K562 (cell line): ENCODE results near the gene DCLK2. TPM values are rescaled to one million over a fixed set of nuclear protein-coding genes. Genes with fewer than 3 reads are reported as not detected.

ENCODE experiments used
- ATAC-seq: fragments of 200-7000 bp; cut with Tn5 transposase; 3 replicates; pipeline ENCODE4 v1.9.1; 2020; ENCODE audit warnings: moderate library complexity
- BruUV-seq: library from RNA; stranded (reverse); fragments of 400-500 nt; replicated peaks from 2 replicates; lab custom pipeline; 2021; lab: Mats Ljungman, UMichigan
- CTCF ChIA-PET: fragments of 300-600 bp; formaldehyde crosslinking; extraction: SDS; loops from one replicate; lab custom pipeline; 2021; ENCODE audit warnings: low intra/inter-chr PET ratio; lab: Yijun Ruan, JAX
- POLR2A ChIA-PET: fragments of 300-600, 350-650 bp; sonication (Branson Sonifier 250); formaldehyde crosslinking; extraction: SDS; loops from one replicate; lab custom pipeline; 2021; ENCODE audit warnings: antibody characterized with exemption, inconsistent platforms; lab: Yijun Ruan, JAX
- DNase-seq, 4 experiments: peaks; one replicate each; pipeline versions ENCODE4 v3.0.0 to v3.0.0-alpha.2; 2011 to 2018; ENCODE audit warnings: low spot score in 3 of 4, mixed read lengths in 3 of 4; ENCODE audit errors: extremely low read depth in 1 of 4
- FAIRE-seq: peaks from 2 replicates; lab custom pipeline; 2011; peaks lifted over from hg19 to GRCh38; lab: Jason Lieb, UNC
- H2AFZ ChIP-seq: 2 replicates; pipeline ENCODE4 v1.6.0; 2011; ENCODE audit warnings: low read depth, low read length, control low read depth, inconsistent platforms
- H3K27ac ChIP-seq: fragments of 200-600 bp; 3 replicates; pipeline ENCODE4 v1.8.0; 2011; ENCODE audit warnings: low read depth, mild to moderate bottlenecking, control low read depth, inconsistent platforms, low read length, moderate library complexity, mixed read lengths; ENCODE audit errors: extremely low read depth
- H3K27me3 ChIP-seq, 2 experiments: fragments of 300-600 bp in 1 of 2; 2 replicates in 1 of 2; 3 replicates in 1 of 2; pipeline versions ENCODE4 v1.6.0 to v1.8.0; 2011; ENCODE audit warnings: inconsistent platforms in 2 of 2, low read length in 2 of 2, mild to moderate bottlenecking in 1 of 2, mixed read lengths in 1 of 2, moderate library complexity in 1 of 2; ENCODE audit not compliant: control insufficient read depth in 2 of 2, insufficient read depth in 2 of 2
- H3K36me3 ChIP-seq: fragments of 300-600 bp; 3 replicates; pipeline ENCODE4 v1.8.0; 2011; ENCODE audit warnings: mild to moderate bottlenecking, low read length, inconsistent platforms; ENCODE audit not compliant: control insufficient read depth, insufficient read depth
- H3K4me1 ChIP-seq, 2 experiments: fragments of 200-600 bp in 1 of 2; replicated peaks in 1 of 2; 2 replicates in 1 of 2; 3 replicates in 1 of 2; pipeline versions ENCODE4 v1.5.1 to v1.8.0; 2011; ENCODE audit warnings: inconsistent platforms in 2 of 2, low read length in 2 of 2, mild to moderate bottlenecking in 1 of 2, mixed read lengths in 1 of 2, moderate library complexity in 1 of 2; ENCODE audit not compliant: control insufficient read depth in 2 of 2, insufficient read depth in 2 of 2
- H3K4me2 ChIP-seq: 2 replicates; pipeline ENCODE4 v1.6.1; 2011; ENCODE audit warnings: low read length, control low read depth, inconsistent platforms, mixed read lengths; ENCODE audit not compliant: insufficient read depth
- H3K4me3 ChIP-seq: fragments of 200-600 bp; sonication (generic), shearing (Covaris generic); 2 replicates; pipeline ENCODE4 v1.5.1; 2016; ENCODE audit warnings: control low read depth, inconsistent platforms
- H3K79me2 ChIP-seq: fragments of 200-600 bp; 3 replicates; pipeline ENCODE4 v1.8.0; 2011; ENCODE audit warnings: low read length, inconsistent platforms; ENCODE audit not compliant: control insufficient read depth, insufficient read depth
- H3K9ac ChIP-seq, 2 experiments: 2 replicates each; pipeline versions ENCODE4 v1.6.0 to v1.6.1; 2011; ENCODE audit warnings: low read depth in 2 of 2, low read length in 2 of 2, control low read depth in 1 of 2, inconsistent platforms in 1 of 2, mild to moderate bottlenecking in 1 of 2, mixed read lengths in 1 of 2; ENCODE audit not compliant: insufficient read depth in 1 of 2
- H3K9me1 ChIP-seq: one replicate; pipeline ENCODE4 v1.6.0; 2011; ENCODE audit warnings: inconsistent platforms, mild to moderate bottlenecking, low read length, moderate library complexity; ENCODE audit not compliant: control insufficient read depth, insufficient read depth
- H3K9me3 ChIP-seq: replicated peaks from 2 replicates; pipeline ENCODE4 v1.5.1; 2011; ENCODE audit warnings: low read depth, low read length, inconsistent platforms; ENCODE audit not compliant: control insufficient read depth, insufficient read depth
- H4K20me1 ChIP-seq: replicated peaks from 2 replicates; pipeline ENCODE4 v1.6.1; 2011; ENCODE audit warnings: low read length, inconsistent platforms, mixed read lengths; ENCODE audit not compliant: control insufficient read depth, insufficient read depth
- DNMT1 ChIP-seq: fragments of 450-650 bp; IDR thresholded peaks from 2 replicates; pipeline ENCODE4 v1.6.1; 2016; ENCODE audit warnings: antibody characterized with exemption, mild to moderate bottlenecking
- MYC ChIP-seq, 2 experiments: fragments of 250-450 bp in 1 of 2; sonication (Bioruptor Pico) in 1 of 2; IDR thresholded peaks; 2 replicates each; pipeline versions ENCODE4 v1.5.1 to v1.6.1; 2012 to 2021; ENCODE audit warnings: low read depth in 2 of 2, borderline replicate concordance in 1 of 2, improper control_type of control experiment in 1 of 2, low read length in 1 of 2, mild to moderate bottlenecking in 1 of 2, moderate library complexity in 1 of 2
- STAT5A ChIP-seq: IDR thresholded peaks from 2 replicates; pipeline ENCODE4 v1.6.1; 2012; ENCODE audit warnings: low read length, inconsistent platforms, borderline replicate concordance
- ZNF444 ChIP-seq: fragments of 250-450 bp; sonication (Bioruptor Pico); IDR thresholded peaks from 2 replicates; pipeline ENCODE4 v1.4.0; 2020; ENCODE audit warnings: mild to moderate bottlenecking, moderate library complexity
- WGBS: fragments of 100-300 bp; shearing (Covaris generic); methylation state at CpG from one replicate; pipeline ENCODE4 v1.1.6; 2016; ENCODE audit warnings: low coverage, mixed read lengths; ENCODE audit not compliant: insufficient coverage; ENCODE audit errors: missing lambda C conversion rate; 5-methylcytosine and 5-hydroxymethylcytosine counted together
- in situ Hi-C: fragments of 300-500 bp; cut with MboI; formaldehyde crosslinking; loops from 4 replicates; pipeline ENCODE4 v1.15.0; 2018; ENCODE audit warnings: inconsistent platforms, mixed read lengths
- intact Hi-C: fragments of 100-400 bp; cut with micrococcal nuclease; formaldehyde crosslinking; loops from 2 replicates; pipeline ENCODE4 v1.14.2; 2022
- polyA plus RNA-seq, 8 experiments: library from polyadenylated mRNA; depleted of rRNA in 4 of 8; stranded (reverse) in 5 of 8; unstranded in 3 of 8; fragments of >200 nt; fragmentation: Nextera tagmentation in 2 of 8; fragmentation: Illumina TruSeq in 1 of 8; extraction: Ambion mirVana in 2 of 8; extraction: Trizol in 1 of 8; gene quantifications; 2 replicates each; pipeline versions ENCODE4 v1.2.1 to v1.2.3, GENCODE V29; 2011 to 2014; ENCODE audit warnings: inconsistent platforms in 1 of 8, missing spikeins in 1 of 8
- total RNA-seq, 7 experiments: library from RNA; depleted of rRNA in 6 of 7; stranded (reverse); fragments of >200 nt in 6 of 7; fragmentation: Illumina TruSeq in 2 of 7; extraction: Trizol in 2 of 7; gene quantifications; 2 replicates each; pipeline versions ENCODE4 v1.2.1 to v1.2.3, GENCODE V29; 2011 to 2021; ENCODE audit warnings: low replicate concordance in 1 of 7
- TF ChIP-seq, protein P1 (sequence below): sonication (generic); formaldehyde crosslinking; IDR thresholded peaks from 2 replicates; pipeline ENCODE4 v1.8.0; 2023; ENCODE audit warnings: mild to moderate bottlenecking, missing genetic modification reagents

The DCLK2 gene
- total and polyA plus RNA-seq, 9 of the 15 experiments (the other 6 are each of a cell fraction or from before 2014, with no cell fraction given), result not detected

DNA sequence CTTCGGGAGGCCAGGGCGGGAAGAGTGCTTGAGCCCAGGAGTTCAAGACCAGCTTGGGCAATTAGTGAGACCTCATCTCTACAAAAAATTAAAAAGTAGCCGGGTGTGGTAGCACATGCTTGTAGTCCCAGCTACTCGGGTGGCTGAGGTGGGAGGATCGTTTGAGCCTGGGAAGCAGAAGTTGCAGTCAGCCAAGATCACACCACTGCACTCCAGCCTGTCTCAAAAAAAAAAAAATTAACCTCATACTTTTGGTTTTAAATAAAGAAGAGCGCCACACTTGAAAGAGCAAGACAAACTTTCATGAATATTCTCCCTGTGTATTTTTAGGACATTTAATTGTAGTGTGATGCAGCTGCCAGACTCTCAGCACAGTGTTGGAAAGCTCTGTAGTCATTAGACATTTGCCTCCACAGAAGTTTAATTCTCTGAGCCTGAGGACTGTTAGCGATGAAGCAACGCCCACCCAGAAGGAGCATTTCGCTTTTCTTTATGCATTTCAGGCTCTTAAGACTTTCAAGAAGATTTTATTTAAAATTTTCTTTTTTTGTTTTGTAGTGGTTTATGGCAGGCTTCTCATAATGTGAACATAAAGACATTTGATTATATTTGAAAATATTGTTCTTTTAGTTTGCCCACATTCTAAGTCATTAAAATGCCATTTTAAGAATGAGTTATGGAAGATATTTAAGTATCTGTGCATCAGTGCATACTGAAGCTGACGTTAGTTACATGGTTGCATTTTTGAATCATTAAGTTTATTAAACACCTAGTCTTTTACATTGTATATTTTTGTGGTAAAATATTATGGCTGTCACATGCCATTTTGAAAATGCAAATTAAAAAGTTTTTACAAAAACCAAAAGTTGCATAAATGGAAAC is 45.8 kb downstream of the DCLK2 start:
- Histone ChIP-seq H3K4me3 (no peak overlapping the region), H3K27me3 (no peaks in the 10 kb centered on the region; a peak in 1 of 5 replicates), H3K27ac (no peak overlapping the region), H4K20me1 (no peaks in the 10 kb centered on the region), H3K9ac (no peak overlapping the region), H3K4me2 (no peak overlapping the region), H3K9me1 (no peaks in the 10 kb centered on the region), H3K9me3 (no peaks in the 10 kb centered on the region), H2AFZ (no peak overlapping the region), H3K36me3 (no peaks in the 10 kb centered on the region), H3K79me2 (no peaks in the 10 kb centered on the region), H3K4me1 (no peaks in the 10 kb centered on the region; a peak in 1 of 5 replicates)
- TF ChIP-seq, protein P1, sequence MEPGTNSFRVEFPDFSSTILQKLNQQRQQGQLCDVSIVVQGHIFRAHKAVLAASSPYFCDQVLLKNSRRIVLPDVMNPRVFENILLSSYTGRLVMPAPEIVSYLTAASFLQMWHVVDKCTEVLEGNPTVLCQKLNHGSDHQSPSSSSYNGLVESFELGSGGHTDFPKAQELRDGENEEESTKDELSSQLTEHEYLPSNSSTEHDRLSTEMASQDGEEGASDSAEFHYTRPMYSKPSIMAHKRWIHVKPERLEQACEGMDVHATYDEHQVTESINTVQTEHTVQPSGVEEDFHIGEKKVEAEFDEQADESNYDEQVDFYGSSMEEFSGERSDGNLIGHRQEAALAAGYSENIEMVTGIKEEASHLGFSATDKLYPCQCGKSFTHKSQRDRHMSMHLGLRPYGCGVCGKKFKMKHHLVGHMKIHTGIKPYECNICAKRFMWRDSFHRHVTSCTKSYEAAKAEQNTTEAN (CRISPR knock-in tag), result no peak
- TF ChIP-seq DNMT1 (no peak), MYC (IDR thresholded peaks at IDR 0.05; ENCODE audit: low read depth, low read length) (no peak), MYC (CRISPR knock-in tag; IDR thresholded peaks at IDR 0.05; ENCODE audit: borderline replicate concordance, low read depth) (no peak), STAT5A (no peak), ZNF444 (no peak)
- WGBS, result 0% methylated on average over 10 of the region's 10 CpGs
- ChIA-PET CTCF (no interaction called here), POLR2A (interaction anchor here (0.5 kb wide), 1 partner anchor 128 kb away, joined by 3 read pairs; no protein-coding TSS in a partner anchor)
- no TSS peak for BruUV-seq
- DNase-seq (no peak), ATAC-seq (no peak), FAIRE-seq (no peak)
- in situ Hi-C loops, result no loop called here
- intact Hi-C loops, result no loop called here
